Stimulated activated CD4-positive, alpha-beta T cell treated with anti-CD3 and anti-CD28 coated beads, Interleukin-1b, Interleukin-23, amount 100 ng/mL, for 24 hours (primary cell): ENCODE measurements around the gene AFF3.
"Not testable (repeated sequence)": the region's sequence is repeated elsewhere in the genome, so short reads cannot be mapped to it uniquely, and the experiment has no call there.

Experiments used
- DNase-seq, 4 experiments: peaks; one replicate each; pipeline ENCODE4 v3.0.0-alpha.2; 2020; ENCODE audit warnings: low read depth in 4 of 4, low spot score in 1 of 4

AFF3 gene

DNA sequence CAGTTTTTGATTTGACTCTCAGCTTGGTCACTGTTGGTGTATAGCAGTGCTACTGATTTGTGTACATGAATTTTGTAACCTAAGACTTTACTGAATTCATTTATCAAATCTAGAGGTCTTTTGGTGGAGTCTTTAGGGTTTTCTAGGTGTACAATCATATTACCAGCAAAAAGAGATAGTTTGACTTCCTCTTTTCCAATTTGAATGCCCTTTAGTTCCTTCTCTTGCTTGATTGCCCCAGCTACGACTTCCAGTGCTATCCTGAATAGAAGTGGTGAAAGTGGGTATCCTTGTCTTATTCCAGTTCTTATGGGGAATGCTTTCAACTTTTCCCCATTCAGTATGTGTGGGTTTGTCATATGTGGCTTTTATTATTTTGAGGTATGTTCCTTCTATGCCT lies 339.7 kb downstream of the AFF3 start:
- no peak for DNase-seq

GRCh38 chr2:99801327-99801901 lies 341.0 kb downstream of the AFF3 start:
- DNase-seq = no peak

GRCh38 chr2:99797475-99797874 lies 344.9 kb downstream of the AFF3 start:
- DNase-seq = no peak

DNA sequence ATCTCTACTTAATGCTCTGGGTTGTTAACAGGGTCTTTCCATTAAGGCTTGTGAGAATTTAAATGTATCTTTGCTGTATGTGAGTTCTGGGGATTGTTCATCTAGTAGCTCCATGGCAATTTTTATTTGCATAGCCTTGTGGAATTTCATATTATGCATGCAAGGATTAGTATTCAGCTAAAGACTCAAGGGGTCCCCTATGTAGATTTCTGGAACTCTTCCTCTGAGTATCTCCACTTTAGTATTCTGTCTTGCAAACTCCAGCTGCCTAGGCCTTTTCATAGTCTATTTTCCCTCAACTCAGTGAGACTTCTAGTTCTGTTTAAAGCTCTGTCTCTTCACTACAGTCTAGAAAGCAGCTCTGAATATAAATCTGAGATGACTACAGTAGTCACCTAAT lies 348.0 kb downstream of the AFF3 start:
- no peak for DNase-seq

DNA sequence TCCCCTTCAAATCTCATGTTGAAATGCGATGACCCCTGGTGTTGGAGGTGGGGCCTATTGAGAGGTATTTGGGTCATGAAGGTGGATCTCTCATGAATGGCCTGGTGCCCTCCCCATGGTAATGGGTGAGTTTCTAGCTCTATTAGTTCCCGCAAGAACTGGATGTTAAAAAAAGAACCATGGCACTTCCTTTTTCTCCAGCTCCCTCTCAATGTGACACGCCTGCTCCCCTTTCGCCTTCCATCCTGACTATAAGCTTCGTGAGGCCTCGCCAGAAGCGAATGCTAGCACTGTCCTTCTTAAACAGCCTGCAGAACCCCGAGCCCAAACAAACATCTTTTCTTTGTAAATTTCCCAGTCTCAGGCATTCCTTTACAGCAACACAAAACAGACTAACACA lies 349.4 kb downstream of the AFF3 start:
- no peak for DNase-seq

- no peak for DNase-seq
These were observed 352.5 kb downstream of the AFF3 start for GRCh38 chr2:99789849-99790248.

- DNase-seq = no peak
These were observed 354.5 kb downstream of the AFF3 start for GRCh38 chr2:99787769-99788382.

DNA sequence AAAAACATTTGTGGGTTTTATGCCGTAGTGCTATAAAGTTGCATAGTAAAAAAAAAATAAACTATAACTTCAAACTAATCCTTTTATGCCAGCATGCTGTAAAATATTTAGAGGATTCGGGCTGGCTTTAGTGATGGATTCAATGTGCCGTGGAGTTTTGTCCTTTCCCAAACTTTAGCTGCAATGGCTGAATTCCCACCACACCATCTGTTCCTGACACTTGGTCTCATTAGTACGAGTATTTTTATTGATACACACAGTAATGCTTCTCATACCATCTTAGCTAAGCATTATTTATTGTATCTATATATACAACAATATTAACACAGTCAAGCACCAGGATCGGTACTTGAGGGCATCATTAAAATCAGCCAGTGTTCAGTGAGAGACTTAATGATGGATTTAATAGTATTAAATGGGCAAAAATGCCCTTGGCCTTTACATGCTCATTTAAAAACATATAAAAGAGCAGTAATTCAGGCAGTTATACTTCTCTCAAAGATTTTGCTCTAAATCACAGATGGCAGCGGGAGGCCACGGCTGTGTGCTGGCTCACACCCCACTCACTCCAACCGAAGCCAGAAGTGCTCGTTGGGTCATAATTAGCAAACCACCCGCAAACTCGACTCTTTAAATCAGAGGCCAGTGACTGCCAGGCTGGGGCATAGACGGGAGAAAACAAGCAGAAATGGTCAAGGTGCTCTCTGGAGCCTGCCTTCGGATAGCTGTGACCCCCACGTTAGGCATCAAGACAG lies 355.6 kb downstream of the AFF3 start:
- no peak for DNase-seq

GRCh38 chr2:99784946-99785345 lies 357.4 kb downstream of the AFF3 start:
- DNase-seq = no peak

- DNase-seq = no peak
These were observed 358.1 kb downstream of the AFF3 start for GRCh38 chr2:99784282-99784681.

GRCh38 chr2:99780276-99780675 lies 362.1 kb downstream of the AFF3 start:
- no peak for DNase-seq

DNA sequence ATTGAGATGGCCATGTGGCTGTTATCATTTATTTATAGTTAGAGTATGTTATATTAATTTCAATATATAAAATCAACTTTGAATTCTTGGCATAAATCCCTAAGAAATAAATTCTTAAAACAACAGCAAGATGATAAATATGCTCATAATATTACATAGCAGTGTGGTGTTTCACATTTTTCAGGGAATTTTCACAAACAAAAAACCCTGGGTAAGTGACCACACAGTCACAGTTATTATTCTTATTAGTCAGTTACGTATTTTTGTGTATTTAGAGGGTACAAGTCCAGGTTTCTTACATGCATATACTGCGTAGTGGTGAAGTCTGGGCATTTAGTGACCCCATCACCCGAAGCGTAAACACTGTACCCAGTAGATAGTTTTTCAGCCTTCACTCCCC lies 363.1 kb downstream of the AFF3 start:
- no peak for DNase-seq

DNA sequence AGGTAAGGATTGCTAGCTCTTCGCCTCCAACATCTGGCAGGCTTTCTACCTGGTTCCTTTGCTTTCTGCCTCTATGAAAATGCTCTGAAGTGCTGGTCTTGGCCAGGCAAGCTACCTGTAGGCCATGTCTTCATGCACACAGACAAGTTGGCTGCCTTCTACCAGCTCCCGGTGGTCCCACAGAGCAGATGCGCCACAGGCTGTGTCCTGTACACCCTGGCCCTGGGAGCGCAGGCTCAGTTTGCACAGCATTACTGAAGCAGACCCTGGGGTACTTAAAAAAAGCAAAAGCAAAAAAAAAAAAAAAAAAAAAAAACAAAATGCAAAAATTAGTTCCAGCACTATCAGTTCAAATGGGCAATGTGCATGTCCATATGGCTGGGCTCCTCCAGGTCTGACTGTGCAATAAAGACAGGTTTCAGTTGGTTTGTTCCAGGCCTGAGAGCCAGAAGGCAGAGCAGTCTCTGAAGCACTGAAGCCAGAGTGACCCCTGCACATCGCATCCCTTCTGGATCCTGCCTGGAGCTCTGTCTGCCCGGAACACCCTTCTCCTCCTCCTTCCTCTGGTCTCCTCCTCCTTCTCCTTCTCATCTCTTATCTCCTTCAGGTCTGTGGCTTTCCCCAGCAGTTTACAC lies 364.6 kb downstream of the AFF3 start:
- DNase-seq = no peak

- DNase-seq = no peak
These were observed 365.3 kb downstream of the AFF3 start for GRCh38 chr2:99776906-99777646.

- no peak for DNase-seq
These were observed 366.0 kb downstream of the AFF3 start for GRCh38 chr2:99776206-99776905.

GRCh38 chr2:99775585-99775984 lies 366.8 kb downstream of the AFF3 start:
- no peak for DNase-seq

- DNase-seq = not testable (repeated sequence)
These were observed 368.7 kb downstream of the AFF3 start for GRCh38 chr2:99773642-99774041.

- DNase-seq = no peak
These were observed 369.6 kb downstream of the AFF3 start for GRCh38 chr2:99772591-99773331.

- no peak for DNase-seq
These were observed 370.6 kb downstream of the AFF3 start for GRCh38 chr2:99771681-99772333.

GRCh38 chr2:99770876-99771275 lies 371.5 kb downstream of the AFF3 start:
- DNase-seq = no peak
